Transverse colon (tissue), 4 donors: ENCODE data around the gene TMEM138.

Experiments
- CTCF ChIP-seq, 5 experiments: fragments of 200-600 bp in 3 of 5; fragments of 450-650 bp in 2 of 5; sonication (generic) in 3 of 5; IDR thresholded peaks; 1 replicate in 2 of 5; 2 replicates in 3 of 5; pipeline ENCODE4 v1.5.1; 2016 to 2017; ENCODE audit warnings: antibody characterized with exemption in 5 of 5, inconsistent platforms in 3 of 5, mild to moderate bottlenecking in 2 of 5, moderate library complexity in 1 of 5
- POLR2A ChIP-seq: fragments of 450-650 bp; IDR thresholded peaks from one replicate; pipeline ENCODE4 v1.6.1; 2016; ENCODE audit warnings: antibody characterized with exemption, mild to moderate bottlenecking, moderate library complexity
- POLR2AphosphoS5 ChIP-seq, 3 donors: sonication (generic); formaldehyde crosslinking; IDR thresholded peaks; one replicate each; pipeline ENCODE4 v1.6.1; 2016; ENCODE audit warnings: antibody characterized with exemption in 3 of 3

DNA sequence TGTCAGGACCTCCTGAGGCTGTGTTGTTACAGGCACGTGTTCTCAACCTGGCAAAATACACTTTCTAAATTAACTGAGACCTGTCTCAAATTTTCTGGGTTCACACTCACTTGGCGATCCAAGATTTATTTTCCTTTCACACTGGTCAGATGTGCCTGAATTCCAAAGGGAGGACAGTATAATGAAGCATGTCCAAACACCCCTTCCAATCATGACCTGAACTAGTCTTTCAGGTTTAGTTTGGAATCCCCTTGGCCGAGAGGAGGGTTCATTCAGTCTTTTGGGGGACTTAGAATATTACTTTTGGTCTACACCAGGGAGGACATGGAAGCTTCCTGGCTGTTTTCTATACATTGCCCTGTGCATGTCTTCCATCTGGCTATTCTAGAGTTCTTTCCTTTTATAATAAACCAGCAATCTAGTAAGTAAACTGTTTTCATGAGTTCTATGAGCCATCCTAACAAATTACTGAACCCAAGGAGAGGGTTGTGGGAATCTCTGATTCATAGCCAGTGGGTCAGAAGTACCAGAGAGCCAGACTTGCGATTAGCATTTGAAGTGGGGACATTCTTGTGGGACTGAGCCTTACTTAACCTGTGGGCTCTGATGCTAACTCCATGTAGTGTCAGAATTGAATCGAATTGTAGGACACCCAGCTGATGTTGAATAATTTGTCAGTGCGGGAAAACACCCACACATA, 15.4 kb downstream of the TMEM138 start:
- TF ChIP-seq POLR2A, result no peak
- TF ChIP-seq CTCF (IDR thresholded peaks at IDR 0.05), result no peak
- TF ChIP-seq POLR2AphosphoS5 (IDR thresholded peaks at IDR 0.05), result no peak
